CD4-positive, CD25-positive, alpha-beta regulatory T cell (primary cell): ENCODE data around the gene GAMT. TPM values are rescaled to one million over a fixed set of nuclear protein-coding genes. Genes with fewer than 3 reads are reported as not detected.

Experiments
- ATAC-seq, 2 donors: fragments of 150-1000 bp; cut with Tn5 transposase; one replicate each; pipeline ENCODE4 v1.10.0; 2021; ENCODE audit warnings: low read depth in 2 of 2, moderate number of reproducible peaks in 2 of 2, moderate library complexity in 1 of 2
- DNase-seq, 3 donors: peaks; one replicate each; pipeline versions ENCODE4 v3.0.0 to v3.0.0-alpha.2; 2012 to 2022; ENCODE audit warnings: mixed read lengths in 1 of 3
- H3K27ac ChIP-seq: one replicate; pipeline ENCODE4 v1.7.0; 2013; ENCODE audit warnings: mild to moderate bottlenecking, low read length; ENCODE audit not compliant: insufficient read depth, poor library complexity, severe bottlenecking
- H3K27me3 ChIP-seq: one replicate; pipeline ENCODE4 v1.7.0; 2013; ENCODE audit warnings: low read length; ENCODE audit not compliant: control insufficient read depth, insufficient read depth
- H3K36me3 ChIP-seq: one replicate; pipeline ENCODE4 v1.7.0; 2013; ENCODE audit warnings: mild to moderate bottlenecking, low read length, moderate library complexity; ENCODE audit not compliant: control insufficient read depth, insufficient read depth
- H3K4me1 ChIP-seq: 2 replicates; pipeline ENCODE4 v1.7.0; 2013; ENCODE audit warnings: mild to moderate bottlenecking, low read length; ENCODE audit not compliant: insufficient read depth, control insufficient read depth, poor library complexity, severe bottlenecking
- H3K4me3 ChIP-seq: one replicate; pipeline ENCODE4 v1.7.0; 2013; ENCODE audit warnings: low read depth, mild to moderate bottlenecking, low read length, moderate library complexity
- H3K9me3 ChIP-seq, 2 experiments: 1 replicate in 1 of 2; 2 replicates in 1 of 2; pipeline ENCODE4 v1.7.0; 2013; ENCODE audit warnings: low read length in 2 of 2, mild to moderate bottlenecking in 1 of 2, moderate library complexity in 1 of 2; ENCODE audit not compliant: control insufficient read depth in 2 of 2
- H3K27ac Mint-ChIP-seq, 3 donors: one replicate each; pipeline ENCODE4 v1.8.0; 2020 to 2022; ENCODE audit warnings: mild to moderate bottlenecking in 3 of 3, mixed read lengths in 3 of 3, moderate library complexity in 2 of 3
- H3K27me3 Mint-ChIP-seq: one replicate; pipeline ENCODE4 v1.8.0; 2022; ENCODE audit warnings: mild to moderate bottlenecking, mixed read lengths
- H3K36me3 Mint-ChIP-seq: one replicate; pipeline ENCODE4 v1.8.0; 2020; ENCODE audit warnings: mixed read lengths
- H3K4me1 Mint-ChIP-seq, 4 donors: one replicate each; pipeline ENCODE4 v1.8.0; 2020 to 2022; ENCODE audit warnings: mixed read lengths in 4 of 4, mild to moderate bottlenecking in 1 of 4
- H3K4me3 Mint-ChIP-seq, 4 donors: one replicate each; pipeline ENCODE4 v1.8.0; 2020 to 2022; ENCODE audit warnings: mild to moderate bottlenecking in 4 of 4, mixed read lengths in 4 of 4, moderate library complexity in 3 of 4
- H3K9me3 Mint-ChIP-seq, 7 donors: one replicate each; pipeline ENCODE4 v1.8.0; 2020 to 2022; ENCODE audit warnings: mixed read lengths in 7 of 7, mild to moderate bottlenecking in 3 of 7, moderate library complexity in 2 of 7
- polyA plus RNA-seq, 4 donors: library from polyadenylated mRNA; unstranded; fragments of 300-500 nt; fragmentation: Illumina TruSeq; gene quantifications; one replicate each; pipeline ENCODE4 v1.2.3, GENCODE V29; 2021
- total RNA-seq: library from RNA; stranded (reverse); gene quantifications from one replicate; pipeline ENCODE4 v1.2.3, GENCODE V29; 2022

The GAMT gene
- total and polyA plus RNA-seq, 5 donors from 2014 or later, result 6.7 to 20.2 (median 12.9) TPM

- peak overlapping the region; percentile 14 for H3K27ac ChIP-seq
- H3K27me3 Mint-ChIP-seq, result peaks cover 9% of the 10 kb centered on the region
- no peak overlapping the region for H3K27ac Mint-ChIP-seq
- H3K4me3 ChIP-seq, result no peak overlapping the region
- peak overlapping the region in 1 of 4 donors; percentile 11 for H3K4me3 Mint-ChIP-seq
- peaks cover 14 to 26% (median 14%) of the 10 kb centered on the region in 4 donors for H3K4me1 Mint-ChIP-seq
- no peaks in the 10 kb centered on the region for H3K27me3 ChIP-seq
- peaks cover 11% of the 10 kb centered on the region for H3K4me1 ChIP-seq
- ATAC-seq (no peak), DNase-seq (no peak)
- H3K36me3 ChIP-seq, result peaks cover 23% of the 10 kb centered on the region
- H3K9me3 Mint-ChIP-seq, result peaks cover 0 to 5% (median 2%) of the 10 kb centered on the region in 7 donors
- H3K36me3 Mint-ChIP-seq, result peaks cover 20% of the 10 kb centered on the region
- no peaks in the 10 kb centered on the region for H3K9me3 ChIP-seq
Measured at GRCh38 chr19:1387684-1388636, 13.4 kb downstream of the GAMT start.

GRCh38 chr19:1386945-1387683 lies 14.2 kb downstream of the GAMT start:
- Histone ChIP-seq H3K9me3 (no peaks in the 10 kb centered on the region), H3K4me1 (peaks cover 11% of the 10 kb centered on the region), H3K27me3 (no peaks in the 10 kb centered on the region), H3K4me3 (no peak overlapping the region), H3K36me3 (peaks cover 15% of the 10 kb centered on the region), H3K27ac (peak overlapping the region; percentile 14)
- peaks cover 17% of the 10 kb centered on the region for H3K36me3 Mint-ChIP-seq
- peak overlapping the region in 3 of 4 donors; percentile 4 to 89 (median 11) for H3K4me3 Mint-ChIP-seq
- peaks cover 0 to 5% (median 2%) of the 10 kb centered on the region in 7 donors for H3K9me3 Mint-ChIP-seq
- no peak overlapping the region for H3K27ac Mint-ChIP-seq
- ATAC-seq, result no peak
- peaks cover 14 to 29% (median 16%) of the 10 kb centered on the region in 4 donors for H3K4me1 Mint-ChIP-seq
- peaks cover 10% of the 10 kb centered on the region for H3K27me3 Mint-ChIP-seq
- DNase-seq, result no peak

GRCh38 chr19:1385816-1386215 lies 15.5 kb downstream of the GAMT start:
- Histone ChIP-seq H3K4me3 (no peak overlapping the region), H3K27me3 (no peaks in the 10 kb centered on the region), H3K27ac (no peak overlapping the region), H3K9me3 (no peaks in the 10 kb centered on the region), H3K4me1 (peaks cover 11% of the 10 kb centered on the region), H3K36me3 (peaks cover 15% of the 10 kb centered on the region)
- no peak overlapping the region for H3K27ac Mint-ChIP-seq
- DNase-seq, result no peak
- peaks cover 10% of the 10 kb centered on the region for H3K27me3 Mint-ChIP-seq
- H3K4me1 Mint-ChIP-seq, result peaks cover 14 to 29% (median 16%) of the 10 kb centered on the region in 4 donors
- peak overlapping the region in 3 of 4 donors; percentile 35 to 89 (median 50) for H3K4me3 Mint-ChIP-seq
- peaks cover 15% of the 10 kb centered on the region for H3K36me3 Mint-ChIP-seq
- peaks cover 0 to 6% (median 2%) of the 10 kb centered on the region in 7 donors for H3K9me3 Mint-ChIP-seq
- no peak for ATAC-seq

- H3K36me3 Mint-ChIP-seq, result peaks cover 13% of the 10 kb centered on the region
- peak in 1 of 3 donors; percentile 36 for DNase-seq
- peaks cover 11% of the 10 kb centered on the region for H3K4me1 ChIP-seq
- H3K4me3 Mint-ChIP-seq, result peak overlapping the region; percentile 89 to 99 (median 95)
- no peaks in the 10 kb centered on the region for H3K27me3 ChIP-seq
- peak overlapping the region; percentile 71 for H3K4me3 ChIP-seq
- peak overlapping the region in 2 of 3 donors; percentile 32 to 61 for H3K27ac Mint-ChIP-seq
- H3K27me3 Mint-ChIP-seq, result peaks cover 10% of the 10 kb centered on the region
- H3K36me3 ChIP-seq, result peaks cover 14% of the 10 kb centered on the region
- peak overlapping the region; percentile 79 for H3K27ac ChIP-seq
- peaks cover 0 to 6% (median 2%) of the 10 kb centered on the region in 7 donors for H3K9me3 Mint-ChIP-seq
- no peak for ATAC-seq
- H3K9me3 ChIP-seq, result no peaks in the 10 kb centered on the region
- peaks cover 14 to 29% (median 16%) of the 10 kb centered on the region in 4 donors for H3K4me1 Mint-ChIP-seq
Measured at GRCh38 chr19:1384478-1385110, 16.7 kb downstream of the GAMT start.

- H3K4me3 Mint-ChIP-seq, result peak overlapping the region; percentile 94 to 100 (median 98)
- Histone ChIP-seq H3K4me3 (peak overlapping the region; percentile 71), H3K27me3 (no peaks in the 10 kb centered on the region), H3K9me3 (no peaks in the 10 kb centered on the region), H3K4me1 (peaks cover 11% of the 10 kb centered on the region), H3K36me3 (peaks cover 9% of the 10 kb centered on the region), H3K27ac (peak overlapping the region; percentile 79)
- peak overlapping the region in 1 of 3 donors; percentile 100 for H3K27ac Mint-ChIP-seq
- ATAC-seq, result no peak
- H3K9me3 Mint-ChIP-seq, result peaks cover 0 to 6% (median 2%) of the 10 kb centered on the region in 7 donors
- DNase-seq, result no peak
- H3K27me3 Mint-ChIP-seq, result peaks cover 10% of the 10 kb centered on the region
- H3K36me3 Mint-ChIP-seq, result peaks cover 8% of the 10 kb centered on the region
- H3K4me1 Mint-ChIP-seq, result peaks cover 14 to 29% (median 16%) of the 10 kb centered on the region in 4 donors
Measured at GRCh38 chr19:1384085-1384462, 17.3 kb downstream of the GAMT start.

- Histone ChIP-seq H3K4me1 (peaks cover 11% of the 10 kb centered on the region), H3K27me3 (no peaks in the 10 kb centered on the region), H3K36me3 (peaks cover 5% of the 10 kb centered on the region), H3K9me3 (no peaks in the 10 kb centered on the region), H3K27ac (peak within 1 kb of the TSS; percentile 79), H3K4me3 (peak within 1 kb of the TSS; percentile 71)
- Mint-ChIP-seq H3K4me3 (peak within 1 kb of the TSS; percentile 94 to 100 (median 98)), H3K27me3 (peaks cover 10% of the 10 kb centered on the region), H3K27ac (peak within 1 kb of the TSS; percentile 99 to 100 (median 100)), H3K9me3 (peaks cover 0 to 6% (median 2%) of the 10 kb centered on the region in 7 donors), H3K36me3 (peaks cover 5% of the 10 kb centered on the region), H3K4me1 (peaks cover 12 to 26% (median 16%) of the 10 kb centered on the region in 4 donors)
- DNase-seq, result peak; percentile 82 to 95 (median 95)
- ATAC-seq, result peak; percentile 82 to 84
Measured at GRCh38 chr19:1383312-1384084, 17.8 kb downstream of the GAMT start, which contains the start of gene NDUFS7. TSS of gene NDUFS7 (plus strand) at chr19:1383907. CDS start at chr19:1383927, 20 bp downstream.
